GM21717 (cell line): ENCODE results near the gene GRIK4.
A peak's percentile ranks its signal among the peaks of the same experiment; 100 is the strongest.

Experiments used
- ATAC-seq: cut with Tn5 transposase; IDR thresholded peaks from one replicate; pipeline ENCODE4 v1.9.1; 2021; ENCODE audit warnings: mild to moderate bottlenecking, moderate library complexity; ENCODE audit not compliant: unreplicated experiment

Gene GRIK4

GRCh38 chr11:120546312-120547205 lies 35.0 kb downstream of the GRIK4 start:
- no peak for ATAC-seq

- no peak for ATAC-seq
Observed at GRCh38 chr11:120547316-120547715, 35.8 kb downstream of the GRIK4 start.

GRCh38 chr11:120547811-120548681 lies 36.5 kb downstream of the GRIK4 start:
- ATAC-seq: no peak

- ATAC-seq: no peak
Observed at GRCh38 chr11:120548682-120549209, 37.2 kb downstream of the GRIK4 start.

- ATAC-seq: no peak
Observed at GRCh38 chr11:120549346-120549745, 37.8 kb downstream of the GRIK4 start.

GRCh38 chr11:120550007-120550406 lies 38.5 kb downstream of the GRIK4 start:
- no peak for ATAC-seq

GRCh38 chr11:120551191-120551590 lies 39.6 kb downstream of the GRIK4 start:
- ATAC-seq: no peak

GRCh38 chr11:120554766-120555432 lies 43.4 kb downstream of the GRIK4 start:
- ATAC-seq: no peak

GRCh38 chr11:120555433-120555773 lies 43.9 kb downstream of the GRIK4 start:
- ATAC-seq: no peak

- no peak for ATAC-seq
Observed at GRCh38 chr11:120556797-120557196, 45.2 kb downstream of the GRIK4 start.

- ATAC-seq: no peak
Observed at GRCh38 chr11:120558744-120559431, 47.3 kb downstream of the GRIK4 start.

- ATAC-seq: no peak
Observed at GRCh38 chr11:120561286-120561685, 49.7 kb downstream of the GRIK4 start.

GRCh38 chr11:120562806-120563425 lies 51.4 kb downstream of the GRIK4 start:
- ATAC-seq: no peak

- ATAC-seq: no peak
Observed at GRCh38 chr11:120563703-120564572, 52.4 kb downstream of the GRIK4 start.

GRCh38 chr11:120564573-120565311 lies 53.2 kb downstream of the GRIK4 start:
- peak; percentile 58 for ATAC-seq

GRCh38 chr11:120565466-120566155 lies 54.1 kb downstream of the GRIK4 start:
- ATAC-seq: no peak

GRCh38 chr11:120566176-120566575 lies 54.6 kb downstream of the GRIK4 start:
- no peak for ATAC-seq
